PC-9 (cell line): ENCODE measurements around the gene WBP1.

Source experiments
- EZH2 ChIP-seq: fragments of 200-600 bp; sonication (generic); IDR thresholded peaks from 2 replicates; pipeline ENCODE4 v1.8.0; 2017; ENCODE audit warnings: antibody characterized with exemption, low read depth
- TF ChIP-seq, protein P1 (sequence below): fragments of 200-600 bp; sonication (generic); conservative IDR thresholded peaks from 2 replicates; pipeline ENCODE4 v1.6.1; 2017; ENCODE audit warnings: mixed run types, antibody characterized with exemption, mild to moderate bottlenecking, moderate library complexity

DNA sequence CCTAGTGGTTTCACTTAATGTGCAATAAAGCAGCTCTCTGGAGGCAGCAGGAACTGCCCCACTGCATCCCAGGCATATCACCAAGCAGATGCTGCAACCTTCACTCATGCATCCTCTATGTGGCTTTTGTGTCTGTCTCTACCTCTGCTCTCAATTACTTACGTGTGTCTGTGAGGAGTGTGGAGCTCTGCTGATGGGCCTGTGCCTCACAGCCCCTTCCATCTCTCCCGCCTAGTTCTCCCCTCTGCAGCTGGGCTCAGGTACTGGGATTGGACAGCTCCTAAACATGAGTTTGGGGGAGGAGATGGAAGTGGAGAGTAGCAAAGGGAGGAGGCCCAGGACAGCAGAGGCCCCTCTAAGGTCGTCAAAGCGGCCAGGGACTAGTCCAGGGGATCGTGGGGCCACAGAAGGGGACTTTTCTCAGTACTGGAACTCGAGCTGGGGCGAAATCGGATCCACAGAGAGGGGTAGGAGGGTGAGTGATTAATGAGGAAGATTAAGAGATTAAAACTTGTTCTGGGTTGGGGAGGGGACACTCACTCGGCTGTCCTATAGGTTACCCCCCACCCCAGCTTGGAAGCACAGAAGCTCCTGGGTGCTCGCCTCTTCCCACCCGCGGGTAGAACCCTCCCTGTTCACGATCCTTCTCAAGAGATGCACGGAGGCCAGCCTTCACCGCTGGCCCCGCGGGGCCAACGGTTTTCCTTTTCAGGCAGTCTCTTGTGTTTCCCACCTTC, 43.3 kb downstream of the WBP1 start:
- TF ChIP-seq, protein P1, sequence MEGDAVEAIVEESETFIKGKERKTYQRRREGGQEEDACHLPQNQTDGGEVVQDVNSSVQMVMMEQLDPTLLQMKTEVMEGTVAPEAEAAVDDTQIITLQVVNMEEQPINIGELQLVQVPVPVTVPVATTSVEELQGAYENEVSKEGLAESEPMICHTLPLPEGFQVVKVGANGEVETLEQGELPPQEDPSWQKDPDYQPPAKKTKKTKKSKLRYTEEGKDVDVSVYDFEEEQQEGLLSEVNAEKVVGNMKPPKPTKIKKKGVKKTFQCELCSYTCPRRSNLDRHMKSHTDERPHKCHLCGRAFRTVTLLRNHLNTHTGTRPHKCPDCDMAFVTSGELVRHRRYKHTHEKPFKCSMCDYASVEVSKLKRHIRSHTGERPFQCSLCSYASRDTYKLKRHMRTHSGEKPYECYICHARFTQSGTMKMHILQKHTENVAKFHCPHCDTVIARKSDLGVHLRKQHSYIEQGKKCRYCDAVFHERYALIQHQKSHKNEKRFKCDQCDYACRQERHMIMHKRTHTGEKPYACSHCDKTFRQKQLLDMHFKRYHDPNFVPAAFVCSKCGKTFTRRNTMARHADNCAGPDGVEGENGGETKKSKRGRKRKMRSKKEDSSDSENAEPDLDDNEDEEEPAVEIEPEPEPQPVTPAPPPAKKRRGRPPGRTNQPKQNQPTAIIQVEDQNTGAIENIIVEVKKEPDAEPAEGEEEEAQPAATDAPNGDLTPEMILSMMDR, result no peak
- no peak for TF ChIP-seq EZH2
